ENCODE results near the gene KANSL2.
"Not testable (repeated sequence)": the region's sequence is repeated elsewhere in the genome, so short reads cannot be mapped to it uniquely, and the experiment has no call there.

KANSL2 gene

GRCh38 chr12:48683534-48683933 is 1.5 kb upstream of the KANSL2 start:
- DNase-seq (ENCODE audit: low read depth in 2 of 2) = no peak

DNA sequence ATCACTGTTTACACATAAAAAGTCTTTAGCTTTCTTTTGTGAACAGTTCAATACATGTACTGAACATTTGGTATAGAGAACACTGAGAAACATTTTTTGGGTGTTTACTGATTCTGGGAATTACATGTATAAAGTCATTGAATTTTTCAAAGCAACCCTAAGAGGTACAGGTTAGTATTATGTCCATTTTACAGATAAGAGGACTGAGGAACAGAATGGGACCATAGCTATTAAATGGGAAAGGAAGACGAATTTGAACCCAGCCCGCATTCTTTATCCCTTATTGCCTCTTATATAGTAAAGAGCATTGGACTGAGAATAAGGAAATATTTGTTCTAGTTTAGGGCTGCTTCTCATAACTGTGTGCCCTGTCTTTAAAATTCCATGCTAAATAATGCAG is 889 bp upstream of the KANSL2 start:
- no peak for DNase-seq (ENCODE audit: low read depth in 2 of 2)

DNA sequence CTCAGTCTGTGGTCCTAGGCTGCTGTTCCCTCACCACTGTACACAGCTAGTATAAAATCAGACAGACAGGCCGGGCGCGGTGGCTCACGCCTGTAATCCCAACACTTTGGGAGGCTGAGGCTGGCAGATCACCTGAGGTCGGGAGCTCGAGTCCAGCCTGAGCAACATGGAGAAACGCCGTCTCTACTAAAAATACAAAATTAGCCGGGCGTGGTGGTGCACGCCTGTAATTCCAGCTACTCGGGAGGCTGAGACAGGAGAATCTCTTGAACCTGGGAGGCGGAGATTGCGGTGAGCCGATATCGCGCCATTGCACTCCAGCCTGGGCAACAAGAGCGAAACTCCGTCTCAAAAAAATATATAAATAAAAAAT is 481 bp upstream of the KANSL2 start:
- not testable (repeated sequence) for DNase-seq (ENCODE audit: low read depth in 2 of 2)

DNA sequence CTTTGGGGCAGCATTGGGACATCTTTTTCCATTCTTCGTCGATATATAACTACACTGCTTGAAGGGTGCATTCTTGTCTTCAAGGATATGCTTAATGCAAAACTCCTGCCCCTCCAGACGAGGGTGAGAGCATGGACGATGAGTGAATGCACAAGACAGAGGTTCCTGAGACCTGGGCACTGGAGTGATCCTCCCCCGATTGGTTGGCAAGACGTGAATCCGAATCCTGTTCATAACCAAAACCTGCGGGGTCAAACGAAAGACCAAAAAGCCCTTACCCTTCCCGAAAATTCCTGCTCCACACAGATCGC is 684 bp downstream of the KANSL2 start:
- DNase-seq (ENCODE audit: low read depth in 2 of 2) = no peak

- DNase-seq (ENCODE audit: low read depth in 2 of 2) = no peak
Measured at GRCh38 chr12:48680861-48681260, 1.2 kb downstream of the KANSL2 start.

GRCh38 chr12:48678551-48679185 is 3.4 kb downstream of the KANSL2 start:
- DNase-seq (ENCODE audit: low read depth in 2 of 2) = no peak

- no peak for DNase-seq (ENCODE audit: low read depth in 2 of 2)
Measured at GRCh38 chr12:48671231-48671856, 10.7 kb downstream of the KANSL2 start.

DNA sequence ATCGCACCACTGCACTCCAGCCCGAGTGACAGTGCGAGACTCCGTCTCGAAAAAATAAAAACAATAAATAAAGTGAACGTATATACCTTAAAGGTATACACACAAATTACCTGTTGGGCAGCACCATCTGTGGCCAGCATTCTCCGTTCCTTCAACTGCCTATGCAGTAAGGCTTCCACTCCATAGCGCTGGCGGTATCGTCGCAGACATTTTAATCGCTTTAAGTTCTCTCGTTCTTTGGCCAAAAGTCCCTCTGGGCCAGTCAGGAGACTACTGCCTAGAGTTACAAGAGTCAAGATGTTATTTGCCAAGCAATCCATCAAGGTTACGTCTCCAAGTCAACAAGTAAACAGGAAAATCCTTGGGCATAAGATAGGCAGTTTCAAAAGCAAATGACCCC is 13.0 kb downstream of the KANSL2 start:
- DNase-seq (ENCODE audit: low read depth in 2 of 2) = no peak

GRCh38 chr12:48659863-48660262 is 22.2 kb downstream of the KANSL2 start:
- no peak for DNase-seq (ENCODE audit: low read depth in 2 of 2)

DNA sequence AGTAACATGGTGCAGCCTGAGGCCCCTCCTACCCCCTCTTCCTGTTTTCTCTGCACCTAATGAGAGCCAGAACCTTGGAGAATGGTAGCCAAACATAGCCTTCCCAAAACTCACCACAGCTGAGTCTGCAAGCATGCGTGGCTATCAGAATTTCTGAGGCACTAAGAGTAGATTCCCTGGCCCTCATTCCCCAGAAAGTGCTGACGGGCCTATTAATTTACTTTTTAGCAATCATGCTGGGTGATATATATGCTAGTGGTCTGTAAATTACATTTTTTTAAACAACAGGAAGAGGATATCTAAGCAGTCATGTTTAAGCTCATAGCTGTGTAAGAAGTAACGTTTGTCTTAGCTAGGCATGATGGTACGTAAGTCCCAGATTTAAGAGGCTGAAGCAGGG is 30.4 kb downstream of the KANSL2 start:
- DNase-seq (ENCODE audit: low read depth in 2 of 2) = no peak

DNA sequence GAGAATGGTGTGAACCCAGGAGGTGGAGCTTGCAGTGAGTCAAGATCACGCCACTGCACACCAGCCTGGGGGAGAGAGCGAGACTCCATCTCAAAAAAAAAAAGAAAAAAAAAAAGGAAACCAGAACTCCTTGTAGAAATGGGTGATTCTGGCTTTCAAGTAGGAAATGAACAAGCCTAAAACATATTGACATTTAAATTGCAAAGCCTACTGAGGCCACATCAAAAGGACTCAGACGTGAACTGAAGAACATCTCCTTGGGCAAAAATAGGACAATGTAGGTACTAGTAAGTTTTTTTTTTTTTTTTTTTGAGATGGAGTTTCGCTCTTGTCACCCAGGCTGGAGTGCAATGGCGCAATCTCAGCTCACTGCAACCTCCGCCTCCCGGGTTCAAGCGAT is 36.7 kb downstream of the KANSL2 start:
- not testable (repeated sequence) for DNase-seq (ENCODE audit: low read depth in 2 of 2)

- no peak for DNase-seq (ENCODE audit: low read depth in 2 of 2)
Measured at GRCh38 chr12:48643011-48643410, 39.0 kb downstream of the KANSL2 start.

DNA sequence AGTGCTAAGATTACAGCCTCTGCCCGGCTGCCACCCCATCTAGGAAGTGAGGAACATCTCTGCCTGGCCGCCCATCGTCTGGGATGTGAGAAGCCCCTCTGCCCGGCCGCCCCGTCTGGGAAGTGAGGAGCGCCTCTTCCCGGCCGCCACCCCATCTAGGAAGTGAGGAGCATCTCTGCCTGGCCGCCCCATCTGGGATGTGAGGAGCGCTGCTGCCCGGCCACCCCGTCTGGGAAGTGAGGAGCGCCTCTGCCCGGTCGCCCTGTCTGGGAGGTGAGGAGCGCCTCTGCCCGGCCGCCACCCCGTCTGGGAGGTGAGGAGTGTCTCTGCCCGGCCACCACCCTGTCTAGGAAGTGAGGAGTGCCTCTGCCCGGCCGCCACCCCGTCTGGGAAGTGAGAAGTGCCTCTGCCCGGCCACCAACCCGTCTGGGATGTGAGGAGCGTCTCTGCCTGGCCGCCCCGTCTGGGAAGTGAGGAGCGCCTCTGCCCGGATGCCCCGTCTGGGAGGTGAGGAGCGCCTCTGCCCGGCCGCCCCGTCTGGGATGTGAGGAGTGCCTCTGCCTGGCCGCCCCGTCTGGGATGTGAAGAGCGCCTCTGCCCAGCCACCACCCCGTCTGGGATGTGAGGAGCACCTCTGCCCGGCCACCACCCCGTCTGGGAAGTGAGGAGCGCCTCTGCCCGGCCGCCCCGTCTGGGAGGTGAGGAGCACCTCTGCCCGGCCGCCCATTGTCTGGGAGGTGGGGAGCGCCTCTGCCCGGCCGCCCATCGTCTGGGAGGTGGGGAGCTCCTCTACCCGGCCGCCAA is 40.1 kb downstream of the KANSL2 start:
- not testable (repeated sequence) for DNase-seq (ENCODE audit: low read depth in 2 of 2)

- no peak for DNase-seq (ENCODE audit: low read depth in 2 of 2)
Measured at GRCh38 chr12:48640854-48641253, 41.2 kb downstream of the KANSL2 start.

DNA sequence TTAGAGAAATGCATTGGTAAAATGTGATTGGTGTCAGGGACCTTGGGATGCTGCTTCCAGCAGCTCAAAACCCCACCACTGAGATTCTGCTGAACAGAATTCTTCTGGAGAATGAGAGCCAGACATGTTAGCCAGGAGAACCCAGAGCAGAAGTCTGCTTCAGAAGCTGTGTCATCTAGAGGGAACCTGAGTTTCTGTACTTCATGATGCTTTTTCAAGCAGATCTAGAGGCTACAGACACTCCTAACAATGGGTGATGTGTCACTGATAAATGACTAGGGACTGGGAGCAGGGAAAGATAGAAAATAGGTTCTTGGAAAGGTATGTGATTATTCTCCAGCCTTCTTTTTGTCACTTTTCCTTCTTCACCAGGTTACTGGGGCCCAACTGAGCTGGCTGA is 41.6 kb downstream of the KANSL2 start:
- DNase-seq (ENCODE audit: low read depth in 2 of 2) = no peak

- DNase-seq (ENCODE audit: low read depth in 2 of 2) = no peak
Measured at GRCh38 chr12:48631071-48631470, 51.0 kb downstream of the KANSL2 start.

- DNase-seq (ENCODE audit: low read depth in 2 of 2) = no peak
Measured at GRCh38 chr12:48630346-48630745, 51.7 kb downstream of the KANSL2 start.

DNA sequence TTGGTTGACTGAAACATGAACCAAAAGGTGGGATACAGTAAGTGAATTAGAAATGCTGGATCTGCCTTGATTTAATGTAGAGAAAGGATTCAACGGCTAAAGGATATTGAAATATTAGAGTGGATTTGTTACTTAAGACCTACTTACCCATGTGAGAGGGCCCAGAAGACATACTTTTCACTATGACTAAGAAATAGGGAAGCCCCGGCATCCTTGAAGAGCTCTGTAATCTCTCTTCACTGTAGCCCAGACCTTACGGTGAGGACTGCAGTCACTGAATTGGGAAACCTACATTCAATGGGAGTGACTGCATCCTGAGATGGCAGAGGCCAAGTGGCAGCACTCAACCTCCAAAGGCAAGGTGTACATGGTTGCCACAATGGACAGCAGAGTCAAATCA is 52.5 kb downstream of the KANSL2 start:
- no peak for DNase-seq (ENCODE audit: low read depth in 2 of 2)

DNA sequence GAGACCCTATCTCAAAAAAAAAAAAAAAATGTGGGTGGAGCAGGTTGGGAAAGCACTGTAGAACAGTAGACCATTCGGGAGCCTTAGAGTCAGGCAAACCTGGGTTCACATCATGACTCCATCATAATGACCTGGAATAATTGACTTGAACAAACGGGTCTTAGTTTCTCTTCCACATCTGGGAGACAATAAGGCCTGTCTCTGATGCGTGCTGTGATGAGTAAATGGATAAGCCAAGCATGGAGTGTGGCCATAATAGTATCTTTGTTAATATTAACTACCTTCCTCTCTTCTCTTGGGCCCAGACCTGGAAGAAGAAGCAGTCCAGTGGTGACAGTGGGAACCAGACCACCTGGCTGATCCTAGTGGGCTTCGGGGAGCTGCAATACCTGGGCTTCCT is 54.5 kb downstream of the KANSL2 start:
- no peak for DNase-seq (ENCODE audit: low read depth in 2 of 2)

- DNase-seq (ENCODE audit: low read depth in 2 of 2) = not testable (repeated sequence)
Measured at GRCh38 chr12:48622997-48623396, 59.0 kb downstream of the KANSL2 start.

DNA sequence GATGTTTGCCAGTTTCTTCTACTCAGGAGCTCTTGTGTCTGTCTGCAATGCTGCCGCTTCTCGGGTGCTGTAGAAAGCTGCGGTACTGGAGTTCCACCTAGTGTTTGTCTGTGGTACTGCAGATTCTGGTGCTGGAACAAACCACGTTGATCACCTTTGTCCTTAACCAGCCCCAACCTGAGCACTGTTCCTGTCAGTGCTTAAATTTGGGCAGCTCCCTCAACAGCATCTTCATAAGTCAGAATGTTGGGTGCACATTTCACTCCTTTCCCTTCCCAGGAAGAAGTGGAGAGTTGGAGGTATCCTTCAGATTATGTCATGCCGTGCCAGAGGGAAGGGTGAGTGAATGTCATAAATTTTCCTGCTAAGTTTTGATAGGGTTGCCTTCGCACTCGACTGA is 63.5 kb downstream of the KANSL2 start:
- DNase-seq (ENCODE audit: low read depth in 2 of 2) = peak; percentile 43 to 69

- DNase-seq (ENCODE audit: low read depth in 2 of 2) = no peak
Measured at GRCh38 chr12:48615681-48616080, 66.4 kb downstream of the KANSL2 start.

- no peak for DNase-seq (ENCODE audit: low read depth in 2 of 2)
Measured at GRCh38 chr12:48613321-48613720, 68.7 kb downstream of the KANSL2 start.

All from stimulated activated CD4-positive, alpha-beta T cell treated with anti-CD3 and anti-CD28 coated beads, Interleukin-12 subunit alpha, Interleukin-12 subunit beta, amount 100 ng/mL, for 24 hours (primary cell).